Neutrophil (primary cell): ENCODE measurements around the gene TGM3.

Experiments used
- H3K27ac ChIP-seq: fragments of 200-600 bp; sonication (generic); 2 replicates; pipeline ENCODE4 v1.5.1; 2016; ENCODE audit warnings: mild to moderate bottlenecking, moderate library complexity
- H3K27me3 ChIP-seq: fragments of 200-600 bp; sonication (generic); 2 replicates; pipeline ENCODE4 v1.6.0; 2016; ENCODE audit warnings: mild to moderate bottlenecking
- H3K36me3 ChIP-seq: fragments of 200-600 bp; sonication (generic); 2 replicates; pipeline ENCODE4 v1.5.1; 2017
- H3K4me1 ChIP-seq, 2 experiments: fragments of 200-600 bp in 1 of 2; sonication (generic) in 1 of 2; 1 replicate in 1 of 2; 2 replicates in 1 of 2; pipeline versions ENCODE4 v1.5.1 to v1.6.1; 2013 to 2016; ENCODE audit warnings: low read depth in 1 of 2, low read length in 1 of 2, mild to moderate bottlenecking in 1 of 2, moderate library complexity in 1 of 2; ENCODE audit not compliant: control insufficient read depth in 1 of 2, insufficient read depth in 1 of 2
- H3K4me3 ChIP-seq, 2 experiments: fragments of 200-600 bp in 1 of 2; sonication (generic) in 1 of 2; 1 replicate in 1 of 2; 2 replicates in 1 of 2; pipeline ENCODE4 v1.5.1; 2013 to 2016; ENCODE audit warnings: low read depth in 1 of 2, low read length in 1 of 2, mild to moderate bottlenecking in 1 of 2, moderate library complexity in 1 of 2
- H3K9me3 ChIP-seq: fragments of 200-600 bp; sonication (generic); 2 replicates; pipeline ENCODE4 v1.5.1; 2016
- CTCF ChIP-seq: fragments of 200-600 bp; sonication (generic); IDR thresholded peaks from 2 replicates; pipeline ENCODE4 v1.5.1; 2016; ENCODE audit warnings: antibody characterized with exemption

The TGM3 gene

DNA sequence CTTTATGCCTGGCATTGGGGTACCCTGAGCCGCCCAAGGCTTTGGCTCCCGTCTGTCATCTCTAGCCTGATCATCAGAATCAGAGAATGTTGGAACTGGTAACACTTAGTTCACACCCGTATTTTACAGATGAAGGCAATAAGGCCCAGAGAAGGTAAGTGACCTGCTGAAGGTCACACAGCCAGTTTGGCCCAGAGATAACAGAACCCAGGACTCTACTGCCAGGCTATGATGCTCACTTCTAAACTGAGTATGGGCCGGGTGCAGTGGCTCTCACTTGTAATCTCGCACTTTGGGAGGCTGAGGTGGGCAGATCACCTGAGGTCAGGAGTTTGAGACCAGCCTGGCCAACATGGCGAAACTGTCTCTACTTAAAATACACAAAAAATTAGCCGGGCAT lies 83.1 kb downstream of the TGM3 start:
- no peak overlapping the region for H3K4me3 ChIP-seq
- H3K36me3 ChIP-seq = no peaks in the 10 kb centered on the region
- H3K4me1 ChIP-seq = no peaks in the 10 kb centered on the region
- H3K9me3 ChIP-seq = no peaks in the 10 kb centered on the region
- peaks cover 46% of the 10 kb centered on the region for H3K27me3 ChIP-seq
- no peak overlapping the region for H3K27ac ChIP-seq
- no peak for TF ChIP-seq CTCF

DNA sequence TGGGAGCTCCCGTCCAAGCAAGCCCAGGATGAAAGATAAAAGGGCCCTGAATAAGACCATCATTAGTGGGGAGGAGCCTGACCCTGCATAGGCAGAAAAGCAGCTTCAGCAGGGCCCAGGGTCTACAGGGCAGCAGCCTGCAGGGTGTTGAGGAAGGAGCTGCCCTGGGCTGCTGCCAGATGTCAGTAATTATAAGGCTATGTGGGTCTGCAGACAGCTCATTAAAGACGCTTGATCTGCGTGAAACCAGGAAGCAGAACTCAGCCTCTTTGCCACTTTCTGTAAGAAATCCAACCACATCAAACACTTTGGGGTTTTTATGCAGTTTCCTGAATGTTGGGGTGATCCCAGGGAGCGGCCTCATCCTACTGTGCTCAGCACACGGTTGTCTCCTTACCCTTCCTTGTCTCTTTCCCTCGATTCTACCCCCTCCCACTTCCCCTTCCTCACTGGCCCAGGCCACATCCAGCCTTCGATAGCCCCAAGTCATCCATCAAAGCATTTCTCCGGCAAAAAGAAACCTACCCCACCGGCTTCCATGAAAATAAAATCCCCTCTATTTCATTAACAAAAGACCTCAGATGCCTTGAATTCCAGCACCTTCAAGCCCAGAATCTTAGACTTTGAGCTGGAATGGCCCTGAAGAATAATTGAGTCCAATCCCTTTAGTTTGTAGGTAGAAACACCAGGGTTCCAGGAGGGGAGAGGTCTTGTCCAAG lies 83.9 kb downstream of the TGM3 start:
- H3K36me3 ChIP-seq = no peaks in the 10 kb centered on the region
- peaks cover 40% of the 10 kb centered on the region for H3K27me3 ChIP-seq
- H3K4me3 ChIP-seq = no peak overlapping the region
- no peak overlapping the region for H3K27ac ChIP-seq
- TF ChIP-seq CTCF = no peak
- no peaks in the 10 kb centered on the region for H3K4me1 ChIP-seq
- no peaks in the 10 kb centered on the region for H3K9me3 ChIP-seq

- no peaks in the 10 kb centered on the region for H3K4me1 ChIP-seq
- no peaks in the 10 kb centered on the region for H3K9me3 ChIP-seq
- TF ChIP-seq CTCF = no peak
- no peak within 1 kb of the TSS for H3K27ac ChIP-seq
- peaks cover 42% of the 10 kb centered on the region for H3K27me3 ChIP-seq
- H3K36me3 ChIP-seq = no peaks in the 10 kb centered on the region
- H3K4me3 ChIP-seq = no peak within 1 kb of the TSS
Measured at GRCh38 chr20:2380601-2381000, 84.8 kb downstream of the TGM3 start, which contains the start of gene TGM6. TSS of gene TGM6 (plus strand) at chr20:2380901. CDS start at chr20:2380969, 68 bp downstream.

- Histone ChIP-seq H3K9me3 (no peaks in the 10 kb centered on the region), H3K4me3 (no peak overlapping the region), H3K36me3 (no peaks in the 10 kb centered on the region), H3K27me3 (peaks cover 39% of the 10 kb centered on the region), H3K4me1 (no peaks in the 10 kb centered on the region), H3K27ac (no peak overlapping the region)
- no peak for TF ChIP-seq CTCF
Measured at GRCh38 chr20:2381303-2381702, 85.5 kb downstream of the TGM3 start.

- H3K4me1 ChIP-seq = no peaks in the 10 kb centered on the region
- peaks cover 24% of the 10 kb centered on the region for H3K27me3 ChIP-seq
- H3K27ac ChIP-seq = no peak overlapping the region
- no peaks in the 10 kb centered on the region for H3K36me3 ChIP-seq
- H3K4me3 ChIP-seq = no peak overlapping the region
- no peak for TF ChIP-seq CTCF
- no peaks in the 10 kb centered on the region for H3K9me3 ChIP-seq
Measured at GRCh38 chr20:2382833-2383232, 87.0 kb downstream of the TGM3 start.
